Panc1 (cell line): ENCODE results near the gene IDI2.

Experiments
- TCF7L2 ChIP-seq: IDR thresholded peaks from 2 replicates; pipeline ENCODE4 v1.6.1; 2011; ENCODE audit warnings: mild to moderate bottlenecking, low read depth, low read length, inconsistent platforms
- TF ChIP-seq, protein P1 (sequence below): fragments of 450-650 bp; IDR thresholded peaks from 2 replicates; pipeline ENCODE4 v1.5.1; 2017; ENCODE audit warnings: mild to moderate bottlenecking

DNA sequence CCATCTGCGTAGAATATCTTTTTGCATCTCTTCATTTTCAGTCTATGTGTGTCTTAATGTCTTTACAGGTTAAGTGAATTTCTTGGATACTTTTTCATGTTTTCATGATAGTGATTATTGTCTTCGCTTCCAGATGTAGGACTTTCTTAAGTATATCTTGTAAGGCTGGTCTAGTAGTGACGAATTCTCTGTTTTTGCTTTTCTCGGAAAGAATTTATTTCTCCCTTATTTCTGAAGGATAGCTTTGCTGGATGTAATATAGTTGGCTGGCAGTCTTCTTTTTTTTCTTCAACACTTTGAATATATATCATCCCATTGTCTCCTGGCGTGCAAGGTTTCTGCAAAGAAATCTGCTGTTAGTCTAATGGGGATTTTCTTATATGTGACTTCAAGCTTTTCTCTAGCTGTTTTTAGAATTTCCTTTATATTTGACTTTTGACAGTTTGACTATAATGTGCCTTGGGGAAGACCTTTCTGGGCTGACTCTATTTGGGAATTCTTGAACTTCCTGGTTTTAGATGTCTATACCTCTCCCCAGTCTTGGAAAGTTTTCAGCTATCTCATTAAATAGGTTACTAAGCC lies 23.1 kb downstream of the IDI2 start:
- TF ChIP-seq, protein P1, sequence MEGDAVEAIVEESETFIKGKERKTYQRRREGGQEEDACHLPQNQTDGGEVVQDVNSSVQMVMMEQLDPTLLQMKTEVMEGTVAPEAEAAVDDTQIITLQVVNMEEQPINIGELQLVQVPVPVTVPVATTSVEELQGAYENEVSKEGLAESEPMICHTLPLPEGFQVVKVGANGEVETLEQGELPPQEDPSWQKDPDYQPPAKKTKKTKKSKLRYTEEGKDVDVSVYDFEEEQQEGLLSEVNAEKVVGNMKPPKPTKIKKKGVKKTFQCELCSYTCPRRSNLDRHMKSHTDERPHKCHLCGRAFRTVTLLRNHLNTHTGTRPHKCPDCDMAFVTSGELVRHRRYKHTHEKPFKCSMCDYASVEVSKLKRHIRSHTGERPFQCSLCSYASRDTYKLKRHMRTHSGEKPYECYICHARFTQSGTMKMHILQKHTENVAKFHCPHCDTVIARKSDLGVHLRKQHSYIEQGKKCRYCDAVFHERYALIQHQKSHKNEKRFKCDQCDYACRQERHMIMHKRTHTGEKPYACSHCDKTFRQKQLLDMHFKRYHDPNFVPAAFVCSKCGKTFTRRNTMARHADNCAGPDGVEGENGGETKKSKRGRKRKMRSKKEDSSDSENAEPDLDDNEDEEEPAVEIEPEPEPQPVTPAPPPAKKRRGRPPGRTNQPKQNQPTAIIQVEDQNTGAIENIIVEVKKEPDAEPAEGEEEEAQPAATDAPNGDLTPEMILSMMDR, result no peak
- no peak for TF ChIP-seq TCF7L2
